ENCODE data around the gene HDDC2.

HDDC2 gene

DNA sequence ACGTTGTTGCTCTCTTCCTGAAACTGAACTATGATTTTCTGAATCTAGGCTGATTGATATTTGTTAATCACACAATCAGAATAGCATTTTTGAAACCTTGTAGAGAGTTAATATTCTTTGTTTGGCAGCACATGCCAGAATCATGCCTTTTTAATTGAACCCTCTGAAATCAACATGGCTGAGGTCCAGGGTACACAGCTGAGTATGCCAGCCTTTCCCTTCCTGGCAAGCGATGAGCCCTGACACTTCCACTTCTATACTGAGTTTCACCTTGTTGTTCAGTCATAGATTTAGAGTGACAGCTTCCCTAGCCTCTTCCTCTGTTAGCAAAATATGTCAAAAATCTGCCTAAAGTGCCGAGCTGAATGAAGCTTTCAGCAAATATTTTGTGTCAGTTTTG lies 6.8 kb downstream of the HDDC2 start:
- H3K9me3 ChIP-seq (ENCODE audit: insufficient read depth, low read length) = no peaks in the 10 kb centered on the region

DNA sequence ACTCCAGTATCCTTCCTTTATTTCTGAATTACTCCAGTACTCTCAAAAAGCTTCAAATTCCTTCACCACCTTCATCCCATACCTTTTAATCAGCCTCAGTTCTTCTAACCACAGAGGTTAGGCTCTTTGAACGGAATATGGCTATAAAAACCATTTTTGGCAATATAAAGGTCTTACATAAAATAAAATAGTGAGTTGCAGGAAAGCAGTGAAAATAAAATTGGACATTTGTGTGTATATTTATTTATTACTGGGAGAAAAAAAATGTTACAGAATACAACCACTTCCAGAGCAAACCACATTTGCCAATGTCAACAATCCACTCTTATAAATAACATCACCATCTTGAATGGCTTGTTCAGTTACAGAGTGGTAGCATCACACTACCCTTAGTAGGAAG lies 7.7 kb downstream of the HDDC2 start:
- no peak overlapping the region for H3K4me3 ChIP-seq (ENCODE audit: insufficient read depth, low read length, poor library complexity, severe bottlenecking)
- H3K9me3 ChIP-seq (ENCODE audit: insufficient read depth, low read length) = no peaks in the 10 kb centered on the region
- H3F3A ChIP-seq (ENCODE audit: insufficient read depth) = no peaks in the 10 kb centered on the region
- H3K9ac ChIP-seq (ENCODE audit: low read length) = no peak overlapping the region
- peaks cover 80% of the 10 kb centered on the region for H3K36me3 ChIP-seq (ENCODE audit: low read length)
- no peak overlapping the region for H3K4me2 ChIP-seq (ENCODE audit: low read depth, low read length, poor library complexity, severe bottlenecking)
- no peaks in the 10 kb centered on the region for H3K27me3 ChIP-seq (ENCODE audit: low read length)
- H4K20me1 ChIP-seq (ENCODE audit: low read depth, low read length) = no peaks in the 10 kb centered on the region
- H3K9me2 ChIP-seq (replicated peaks; ENCODE audit: insufficient read depth, low read length) = no peaks in the 10 kb centered on the region
- no peak for TF ChIP-seq EZH2phosphoT487 (conservative IDR thresholded peaks at IDR 0.05; ENCODE audit: low read length)
- TF ChIP-seq, protein P1, sequence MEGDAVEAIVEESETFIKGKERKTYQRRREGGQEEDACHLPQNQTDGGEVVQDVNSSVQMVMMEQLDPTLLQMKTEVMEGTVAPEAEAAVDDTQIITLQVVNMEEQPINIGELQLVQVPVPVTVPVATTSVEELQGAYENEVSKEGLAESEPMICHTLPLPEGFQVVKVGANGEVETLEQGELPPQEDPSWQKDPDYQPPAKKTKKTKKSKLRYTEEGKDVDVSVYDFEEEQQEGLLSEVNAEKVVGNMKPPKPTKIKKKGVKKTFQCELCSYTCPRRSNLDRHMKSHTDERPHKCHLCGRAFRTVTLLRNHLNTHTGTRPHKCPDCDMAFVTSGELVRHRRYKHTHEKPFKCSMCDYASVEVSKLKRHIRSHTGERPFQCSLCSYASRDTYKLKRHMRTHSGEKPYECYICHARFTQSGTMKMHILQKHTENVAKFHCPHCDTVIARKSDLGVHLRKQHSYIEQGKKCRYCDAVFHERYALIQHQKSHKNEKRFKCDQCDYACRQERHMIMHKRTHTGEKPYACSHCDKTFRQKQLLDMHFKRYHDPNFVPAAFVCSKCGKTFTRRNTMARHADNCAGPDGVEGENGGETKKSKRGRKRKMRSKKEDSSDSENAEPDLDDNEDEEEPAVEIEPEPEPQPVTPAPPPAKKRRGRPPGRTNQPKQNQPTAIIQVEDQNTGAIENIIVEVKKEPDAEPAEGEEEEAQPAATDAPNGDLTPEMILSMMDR (IDR thresholded peaks at IDR 0.05; ENCODE audit: insufficient read depth, low read length, poor library complexity, severe bottlenecking) = no peak
- peaks cover 47% of the 10 kb centered on the region for H3K79me2 ChIP-seq (ENCODE audit: insufficient read depth, low read length)
- no peak overlapping the region for H3K27ac ChIP-seq (ENCODE audit: low read depth, low read length)
- H2AFZ ChIP-seq (ENCODE audit: low read depth, low read length, severe bottlenecking) = no peak overlapping the region

More for the DNA sequence above, 6.8 kb downstream of the HDDC2 start:
- Histone ChIP-seq H3K9me2 (replicated peaks; ENCODE audit: insufficient read depth, low read length) (no peaks in the 10 kb centered on the region), H3K79me2 (ENCODE audit: insufficient read depth, low read length) (peaks cover 56% of the 10 kb centered on the region), H3K27me3 (ENCODE audit: low read length) (no peaks in the 10 kb centered on the region), H3K36me3 (ENCODE audit: low read length) (peaks cover 80% of the 10 kb centered on the region), H3K27ac (ENCODE audit: low read depth, low read length) (no peak overlapping the region), H4K20me1 (ENCODE audit: low read depth, low read length) (no peaks in the 10 kb centered on the region), H3K4me2 (ENCODE audit: low read depth, low read length, poor library complexity, severe bottlenecking) (no peak overlapping the region), H2AFZ (ENCODE audit: low read depth, low read length, severe bottlenecking) (no peak overlapping the region), H3K9ac (ENCODE audit: low read length) (no peak overlapping the region), H3F3A (ENCODE audit: insufficient read depth) (no peaks in the 10 kb centered on the region), H3K4me3 (ENCODE audit: insufficient read depth, low read length, poor library complexity, severe bottlenecking) (no peak overlapping the region)
- TF ChIP-seq, protein P1 (IDR thresholded peaks at IDR 0.05; ENCODE audit: insufficient read depth, low read length, poor library complexity, severe bottlenecking) = no peak
- TF ChIP-seq EZH2phosphoT487 (conservative IDR thresholded peaks at IDR 0.05; ENCODE audit: low read length) = no peak

DNA sequence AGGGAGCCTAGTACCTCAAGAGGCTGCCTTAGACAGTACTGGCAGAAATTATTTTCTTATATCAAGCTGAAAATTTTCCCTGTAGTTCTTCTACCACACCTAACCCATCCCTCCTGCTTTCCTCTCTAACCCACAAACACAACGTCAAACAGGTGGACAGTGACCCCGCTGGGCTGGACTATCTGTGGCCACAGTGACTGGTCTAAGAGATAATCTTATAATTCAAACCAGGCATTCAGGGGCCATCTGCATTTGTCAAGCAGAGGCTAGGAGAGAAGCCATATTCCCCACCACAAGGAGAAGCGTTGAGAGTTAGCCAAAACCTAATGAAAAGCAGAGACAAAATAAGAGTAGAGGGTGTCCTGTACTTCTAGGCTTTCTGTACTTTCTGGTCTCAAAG lies 8.2 kb downstream of the HDDC2 start:
- Histone ChIP-seq H4K20me1 (ENCODE audit: low read depth, low read length) (no peaks in the 10 kb centered on the region), H3K27ac (ENCODE audit: low read depth, low read length) (no peak overlapping the region), H3K36me3 (ENCODE audit: low read length) (peaks cover 76% of the 10 kb centered on the region)

More for the DNA sequence above, 8.2 kb downstream of the HDDC2 start:
- Histone ChIP-seq H3F3A (ENCODE audit: insufficient read depth) (no peaks in the 10 kb centered on the region), H3K27me3 (ENCODE audit: low read length) (no peaks in the 10 kb centered on the region), H3K9me2 (replicated peaks; ENCODE audit: insufficient read depth, low read length) (no peaks in the 10 kb centered on the region), H3K9ac (ENCODE audit: low read length) (no peak overlapping the region), H3K4me3 (ENCODE audit: insufficient read depth, low read length, poor library complexity, severe bottlenecking) (no peak overlapping the region), H3K9me3 (ENCODE audit: insufficient read depth, low read length) (no peaks in the 10 kb centered on the region), H2AFZ (ENCODE audit: low read depth, low read length, severe bottlenecking) (no peak overlapping the region), H3K4me2 (ENCODE audit: low read depth, low read length, poor library complexity, severe bottlenecking) (no peak overlapping the region), H3K79me2 (ENCODE audit: insufficient read depth, low read length) (peaks cover 45% of the 10 kb centered on the region)
- no peak for TF ChIP-seq EZH2phosphoT487 (conservative IDR thresholded peaks at IDR 0.05; ENCODE audit: low read length)
- TF ChIP-seq, protein P1 (IDR thresholded peaks at IDR 0.05; ENCODE audit: insufficient read depth, low read length, poor library complexity, severe bottlenecking) = no peak

All from SU-DHL-6 (cell line).